ENCODE data around the gene CACNA1I.

DNA sequence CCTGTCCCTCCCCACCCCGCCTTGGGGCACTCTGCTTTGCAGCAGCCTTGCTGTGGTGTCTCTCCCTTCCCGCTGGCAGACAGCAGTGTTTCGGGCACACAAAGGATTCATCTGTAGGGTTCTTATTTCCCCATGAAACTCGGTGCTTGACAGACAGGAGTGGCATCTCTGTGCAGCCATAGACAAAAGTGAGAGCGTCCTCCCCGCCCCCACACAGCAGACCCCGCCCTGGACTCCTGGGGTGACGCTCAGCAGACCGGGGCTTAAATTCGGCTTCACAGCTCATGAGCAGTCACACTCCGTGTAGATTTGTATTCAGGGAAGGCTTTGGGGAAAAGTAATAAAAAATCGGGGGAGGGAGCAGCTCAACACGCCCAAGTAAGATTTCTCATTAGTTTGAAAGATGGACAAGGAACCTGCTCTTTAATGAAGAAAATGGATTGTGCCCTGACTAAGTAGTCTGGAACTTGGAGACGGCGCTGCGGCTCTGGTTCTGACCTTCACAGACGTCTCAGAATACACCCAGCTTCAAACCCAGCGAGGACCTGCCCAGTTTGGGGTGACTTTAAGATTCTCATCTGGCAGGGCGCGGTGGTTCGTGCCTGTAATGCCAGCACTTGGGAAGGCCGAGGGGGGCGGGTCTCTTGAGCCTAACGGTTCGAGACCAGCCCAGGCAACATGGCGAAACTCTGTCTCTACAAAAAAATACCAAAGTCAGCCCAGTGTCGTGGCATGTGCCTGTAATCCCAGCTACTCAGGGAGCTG is 136.0 kb downstream of the CACNA1I start:
- TF ChIP-seq POLR2AphosphoS5 (IDR thresholded peaks at IDR 0.05; ENCODE audit: low read depth, low read length) (no peak), POLR2A (IDR thresholded peaks at IDR 0.05; ENCODE audit: low read depth, low read length) (no peak)
